ENCODE measurements around the gene MAMLD1. TPM values are rescaled to one million over a fixed set of nuclear protein-coding genes. Genes with fewer than 3 reads are reported as not detected.
A peak's percentile ranks its signal among the peaks of the same experiment; 100 is the strongest.

Gene MAMLD1
- polyA plus RNA-seq, 6 donors from 2014 or later, result 0.37 to 1.0 (median 0.75) TPM; not detected in 1

DNA sequence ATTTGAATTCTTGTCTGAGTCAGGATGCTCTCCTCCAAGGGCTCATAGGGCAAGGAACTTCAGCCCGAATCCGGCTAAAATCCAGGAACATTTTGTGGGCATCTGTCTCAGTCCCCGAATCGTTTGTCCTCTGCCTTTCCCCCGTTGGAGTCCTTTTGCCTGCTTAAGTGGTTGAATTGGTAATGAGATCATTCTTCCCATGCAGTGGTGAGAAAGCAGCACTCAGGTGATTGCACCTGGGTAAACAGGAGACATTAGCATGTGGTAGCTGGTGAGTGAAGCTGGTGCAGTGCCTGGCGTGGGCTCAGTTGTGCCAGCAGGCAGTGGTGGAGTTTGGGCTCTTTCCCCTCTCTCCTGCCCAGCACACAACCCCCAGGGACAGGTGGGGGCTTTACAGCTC lies 143.4 kb downstream of the MAMLD1 start:
- no peaks in the 10 kb centered on the region for H3K4me1 Mint-ChIP-seq
- H3K27me3 Mint-ChIP-seq, result peaks cover 0 to 20% (median 0%) of the 10 kb centered on the region in 3 donors
- no peak for DNase-seq
- no peak for ATAC-seq (ENCODE audit: low read depth in 2 of 2)
- no peak overlapping the region for H3K4me3 Mint-ChIP-seq
- no peaks in the 10 kb centered on the region for H3K36me3 Mint-ChIP-seq
- no peak overlapping the region for H3K27ac Mint-ChIP-seq
- H3K9me3 Mint-ChIP-seq, result no peaks in the 10 kb centered on the region

DNA sequence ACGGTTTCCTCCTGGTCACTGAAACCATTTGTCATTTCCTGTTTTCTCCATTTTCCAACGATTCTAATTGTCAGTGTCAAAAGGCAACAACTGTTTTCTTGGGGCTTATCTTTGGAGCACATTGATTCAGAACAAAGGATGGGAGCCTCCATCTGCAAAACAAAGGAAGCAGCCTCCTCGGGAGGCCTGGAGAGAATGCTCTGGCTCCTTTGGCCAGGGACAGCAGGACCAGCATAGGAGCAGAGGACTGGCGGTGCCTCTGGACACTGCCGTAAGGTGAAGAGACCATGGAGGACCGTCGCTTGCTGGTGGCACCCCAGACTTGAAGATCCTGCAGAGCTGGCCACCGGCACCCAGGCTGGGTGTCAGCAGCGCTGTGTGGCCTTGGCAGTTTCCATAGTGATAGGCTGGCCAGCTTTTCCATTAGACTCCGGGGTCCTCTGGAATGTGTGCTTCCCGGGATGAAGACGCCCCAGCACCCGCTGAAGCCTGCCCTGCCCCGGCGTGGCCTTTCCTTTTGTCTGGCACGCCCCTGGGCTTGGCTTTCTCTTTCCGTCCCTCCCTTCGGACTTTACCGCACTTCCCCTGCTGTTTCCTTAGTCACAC lies 144.2 kb downstream of the MAMLD1 start:
- no peaks in the 10 kb centered on the region for H3K4me1 Mint-ChIP-seq
- peaks cover 0 to 20% (median 0%) of the 10 kb centered on the region in 3 donors for H3K27me3 Mint-ChIP-seq
- DNase-seq, result no peak
- H3K4me3 Mint-ChIP-seq, result no peak overlapping the region
- peak overlapping the region in 1 of 6 donors; percentile 47 for H3K27ac Mint-ChIP-seq
- H3K9me3 Mint-ChIP-seq, result no peaks in the 10 kb centered on the region
- no peak for ATAC-seq (ENCODE audit: low read depth in 2 of 2)
- no peaks in the 10 kb centered on the region for H3K36me3 Mint-ChIP-seq

DNA sequence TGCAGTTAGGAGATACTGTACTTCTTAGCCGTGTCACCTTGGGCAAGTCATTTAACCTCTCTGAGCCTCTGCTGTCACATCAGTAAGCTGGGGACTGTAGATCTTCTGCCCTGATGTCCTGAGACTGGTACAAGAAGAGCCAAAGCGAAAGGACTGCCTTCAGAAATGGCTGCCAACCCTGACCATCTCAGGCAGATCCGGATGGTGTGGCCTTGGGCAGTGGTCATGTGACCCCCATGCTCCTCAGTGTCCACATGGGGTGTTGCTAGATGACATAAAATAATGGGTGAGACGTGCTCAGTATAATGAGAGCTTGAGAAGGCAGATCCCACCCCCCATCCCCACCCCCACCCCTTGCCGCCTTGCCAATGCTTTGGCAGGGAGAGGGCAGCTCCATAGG lies 144.9 kb downstream of the MAMLD1 start:
- H3K27ac Mint-ChIP-seq, result no peak overlapping the region
- no peaks in the 10 kb centered on the region for H3K4me1 Mint-ChIP-seq
- DNase-seq (no peak), ATAC-seq (ENCODE audit: low read depth in 2 of 2) (no peak)
- H3K36me3 Mint-ChIP-seq, result no peaks in the 10 kb centered on the region
- no peak overlapping the region for H3K4me3 Mint-ChIP-seq
- peaks cover 0 to 20% (median 0%) of the 10 kb centered on the region in 3 donors for H3K27me3 Mint-ChIP-seq
- no peaks in the 10 kb centered on the region for H3K9me3 Mint-ChIP-seq

DNA sequence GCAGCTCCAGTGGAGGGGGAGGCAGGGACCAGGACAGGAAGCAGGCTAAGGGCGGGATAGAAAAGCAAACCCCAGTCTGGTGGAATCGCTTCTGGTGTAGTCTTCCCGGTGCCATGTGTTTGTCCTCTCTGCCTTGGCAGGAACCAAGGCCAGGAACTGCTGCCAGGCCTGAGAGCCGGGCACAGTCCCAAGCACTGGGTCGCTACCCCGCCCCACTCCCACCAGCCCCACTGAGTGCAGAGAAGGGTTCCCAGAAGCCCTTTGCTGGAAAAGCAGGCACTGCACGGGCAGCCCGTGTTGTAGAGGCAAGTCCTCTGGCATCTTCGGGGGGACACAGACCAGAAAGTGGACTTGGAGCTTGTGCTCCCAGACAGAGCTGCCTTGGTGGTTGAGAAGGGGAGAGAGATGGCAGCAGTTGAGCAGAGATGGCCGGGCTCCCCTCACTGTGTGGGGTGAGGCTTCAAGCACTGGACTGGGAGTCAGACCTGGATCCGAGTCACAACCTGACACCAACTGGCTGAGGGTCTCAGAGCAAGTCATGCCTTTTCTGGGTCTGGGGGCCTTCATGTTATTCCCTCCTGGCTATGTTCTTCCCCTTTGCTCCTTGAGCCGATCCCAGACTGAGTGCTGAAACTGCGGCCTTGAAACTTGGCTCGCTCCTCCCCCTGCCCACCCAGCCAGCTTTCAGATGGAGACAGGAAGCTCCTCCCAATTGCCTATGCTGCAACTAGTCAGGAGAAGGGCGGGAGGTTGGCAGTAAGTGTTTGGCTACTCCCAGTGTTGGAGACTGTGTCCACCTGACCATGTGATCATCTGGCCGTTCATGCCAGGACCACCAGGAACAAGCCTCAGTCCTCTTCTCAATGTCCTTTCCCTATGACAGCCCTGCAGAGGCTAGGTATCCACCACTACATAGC lies 145.6 kb downstream of the MAMLD1 start:
- DNase-seq (no peak), ATAC-seq (ENCODE audit: low read depth in 2 of 2) (no peak)
- Mint-ChIP-seq H3K27me3 (peaks cover 0 to 20% (median 0%) of the 10 kb centered on the region in 3 donors), H3K9me3 (no peaks in the 10 kb centered on the region), H3K4me3 (no peak overlapping the region), H3K4me1 (no peaks in the 10 kb centered on the region), H3K36me3 (no peaks in the 10 kb centered on the region), H3K27ac (peak overlapping the region in 1 of 6 donors; percentile 86)

DNA sequence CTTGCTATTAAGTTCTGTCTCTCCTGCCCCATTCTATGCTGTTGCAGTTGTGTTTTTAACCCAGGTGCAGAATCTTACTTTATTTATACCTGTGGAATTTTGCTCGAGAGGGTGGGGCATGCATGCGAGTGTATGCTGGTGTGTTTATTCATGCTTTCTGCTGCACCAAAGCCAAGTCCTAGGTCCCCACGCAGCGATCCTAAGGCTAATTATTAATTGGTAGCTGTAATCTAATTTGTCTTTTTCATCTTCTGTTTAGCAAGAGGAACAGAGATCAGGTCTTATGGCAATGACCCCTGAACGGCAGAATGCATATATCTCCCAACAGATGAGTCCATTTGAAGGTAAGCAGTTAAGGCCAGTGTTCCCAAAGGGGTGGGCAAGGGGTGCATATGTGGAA lies 146.6 kb downstream of the MAMLD1 start:
- no peak for DNase-seq
- no peaks in the 10 kb centered on the region for H3K36me3 Mint-ChIP-seq
- no peak for ATAC-seq (ENCODE audit: low read depth in 2 of 2)
- H3K27ac Mint-ChIP-seq, result no peak overlapping the region
- H3K27me3 Mint-ChIP-seq, result peaks cover 0 to 16% (median under 1%) of the 10 kb centered on the region in 3 donors
- H3K4me3 Mint-ChIP-seq, result no peak overlapping the region
- H3K9me3 Mint-ChIP-seq, result no peaks in the 10 kb centered on the region
- H3K4me1 Mint-ChIP-seq, result no peaks in the 10 kb centered on the region

DNA sequence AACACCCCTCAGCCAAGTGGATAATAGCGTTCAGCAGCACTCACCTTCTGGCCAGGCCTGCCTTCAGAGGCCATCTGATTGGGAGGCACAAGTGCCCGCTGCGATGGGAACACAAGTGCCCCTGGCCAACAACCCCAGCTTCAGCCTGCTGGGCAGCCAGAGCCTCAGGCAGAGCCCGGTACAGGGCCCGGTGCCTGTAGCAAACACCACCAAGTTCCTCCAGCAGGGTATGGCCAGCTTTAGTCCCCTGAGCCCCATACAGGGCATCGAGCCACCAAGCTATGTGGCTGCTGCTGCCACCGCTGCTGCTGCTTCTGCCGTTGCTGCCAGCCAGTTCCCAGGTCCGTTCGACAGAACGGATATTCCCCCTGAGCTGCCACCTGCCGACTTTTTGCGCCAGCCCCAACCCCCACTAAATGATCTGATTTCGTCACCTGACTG lies 149.4 kb downstream of the MAMLD1 start:
- Mint-ChIP-seq H3K4me3 (no peak overlapping the region), H3K36me3 (no peaks in the 10 kb centered on the region), H3K4me1 (peaks cover 0 to 9% (median 0%) of the 10 kb centered on the region in 3 donors), H3K27ac (no peak overlapping the region), H3K27me3 (peaks cover 0 to 24% (median 21%) of the 10 kb centered on the region in 3 donors), H3K9me3 (peaks cover 0 to 1% (median 0%) of the 10 kb centered on the region in 7 donors)
- ATAC-seq (ENCODE audit: low read depth in 2 of 2) (no peak), DNase-seq (no peak)

DNA sequence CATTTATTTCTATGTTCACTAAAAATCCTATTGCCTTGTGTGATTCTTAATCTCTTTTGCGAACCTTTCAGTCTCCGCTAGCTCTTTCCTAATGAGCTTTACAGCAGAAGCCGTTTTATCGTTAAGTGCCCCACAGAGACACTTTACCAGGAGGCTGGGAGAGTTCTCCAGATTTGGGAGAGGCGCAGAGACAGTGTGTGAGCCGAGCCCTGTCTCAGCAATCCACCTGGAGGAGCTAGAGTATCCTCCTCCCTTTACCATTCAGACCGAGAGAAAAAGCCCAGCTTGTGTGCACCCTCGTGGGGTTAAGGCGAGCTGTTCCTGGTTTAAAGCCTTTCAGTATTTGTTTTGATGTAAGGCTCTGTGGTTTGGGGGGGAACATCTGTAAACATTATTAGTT lies 150.4 kb downstream of the MAMLD1 start:
- Mint-ChIP-seq H3K4me3 (no peak overlapping the region), H3K36me3 (no peaks in the 10 kb centered on the region), H3K9me3 (peaks cover 0 to 1% (median 0%) of the 10 kb centered on the region in 7 donors), H3K27ac (no peak overlapping the region), H3K4me1 (peaks cover 0 to 9% (median 0%) of the 10 kb centered on the region in 3 donors), H3K27me3 (peaks cover 0 to 31% (median 21%) of the 10 kb centered on the region in 3 donors)
- DNase-seq (no peak), ATAC-seq (ENCODE audit: low read depth in 2 of 2) (no peak)

DNA sequence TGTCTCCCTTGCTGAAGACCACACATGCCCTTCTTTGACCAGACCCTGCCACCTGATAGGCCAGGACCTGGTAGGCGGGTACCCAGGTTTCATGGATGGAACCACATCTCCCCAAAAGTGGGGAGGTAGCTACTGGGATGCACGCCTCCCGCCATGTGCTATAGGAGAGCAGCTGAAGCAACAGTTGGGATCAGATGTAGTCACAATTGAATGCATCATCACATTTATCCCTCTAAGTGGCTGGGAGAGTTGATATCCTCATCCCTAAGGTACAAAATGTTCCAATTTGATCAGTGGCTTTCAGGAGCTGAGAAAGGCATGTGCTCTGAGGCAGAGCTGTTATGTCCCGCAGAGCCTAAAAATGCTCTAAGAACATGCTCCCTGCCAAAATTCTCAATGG lies 151.3 kb downstream of the MAMLD1 start:
- Mint-ChIP-seq H3K9me3 (peaks cover 0 to 1% (median 0%) of the 10 kb centered on the region in 7 donors), H3K27me3 (peaks cover 0 to 31% (median 21%) of the 10 kb centered on the region in 3 donors), H3K4me1 (peaks cover 0 to 9% (median 0%) of the 10 kb centered on the region in 3 donors), H3K36me3 (no peaks in the 10 kb centered on the region), H3K4me3 (no peak overlapping the region), H3K27ac (no peak overlapping the region)
- DNase-seq (no peak), ATAC-seq (ENCODE audit: low read depth in 2 of 2) (no peak)

DNA sequence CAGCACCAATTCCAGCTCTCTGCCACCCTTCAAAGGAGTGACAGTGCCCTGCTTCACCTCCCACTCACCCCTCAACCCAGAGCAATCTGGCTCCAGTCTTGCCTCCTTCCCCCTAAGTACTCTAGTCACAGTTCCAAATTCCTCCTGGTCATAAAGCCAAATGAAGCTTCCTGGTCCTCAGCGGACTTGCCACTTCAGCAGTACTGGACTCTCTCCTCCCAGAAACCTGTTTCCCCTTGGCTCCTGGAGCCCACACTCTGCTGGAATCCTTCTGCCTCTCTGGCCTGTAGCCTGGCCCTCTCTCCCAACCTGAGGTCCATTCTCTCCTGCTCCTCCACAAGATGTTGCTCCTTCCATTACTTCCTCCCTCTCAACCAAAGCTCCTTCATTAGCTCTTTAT lies 152.7 kb downstream of the MAMLD1 start:
- Mint-ChIP-seq H3K4me1 (peaks cover 0 to 9% (median 0%) of the 10 kb centered on the region in 3 donors), H3K36me3 (no peaks in the 10 kb centered on the region), H3K27ac (peak overlapping the region in 1 of 6 donors; percentile 6), H3K9me3 (peaks cover 0 to 1% (median 0%) of the 10 kb centered on the region in 7 donors), H3K27me3 (peaks cover 0 to 31% (median 21%) of the 10 kb centered on the region in 3 donors), H3K4me3 (peak overlapping the region in 1 of 8 donors; percentile 22)
- ATAC-seq (ENCODE audit: low read depth in 2 of 2) (no peak), DNase-seq (no peak)

DNA sequence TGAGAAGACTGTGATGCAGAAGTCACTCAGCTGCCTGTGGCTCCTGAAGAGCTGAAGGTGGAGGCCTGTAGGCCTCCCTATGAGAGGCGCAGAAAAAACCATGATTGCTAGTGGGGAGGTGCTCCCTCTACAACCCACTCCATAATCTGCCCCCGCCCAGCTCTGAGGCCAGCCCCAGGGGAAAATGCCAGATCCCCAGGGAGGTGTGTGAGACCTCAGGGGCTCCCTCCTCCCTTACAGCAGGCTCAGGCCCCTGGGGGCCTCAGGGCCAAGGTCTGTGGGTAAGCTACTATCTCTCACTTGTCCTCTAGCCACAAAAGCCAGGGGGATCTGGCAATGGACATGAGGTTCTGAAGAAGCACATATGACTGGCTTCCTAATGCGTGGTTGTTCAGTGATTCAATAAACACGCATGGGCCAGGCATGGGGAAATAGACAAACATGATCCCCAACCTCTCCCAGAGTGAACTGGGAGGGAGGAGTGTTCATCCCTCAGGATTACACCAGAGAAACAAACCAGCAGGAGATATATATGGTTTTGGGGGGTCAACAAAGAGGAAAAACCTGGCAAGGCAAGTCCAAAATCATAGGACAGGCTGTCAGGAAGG lies 154.3 kb downstream of the MAMLD1 start:
- Mint-ChIP-seq H3K36me3 (no peaks in the 10 kb centered on the region), H3K4me3 (no peak overlapping the region), H3K27me3 (peaks cover 0 to 31% (median 21%) of the 10 kb centered on the region in 3 donors), H3K9me3 (peaks cover 0 to 1% (median 0%) of the 10 kb centered on the region in 7 donors), H3K27ac (no peak overlapping the region), H3K4me1 (peaks cover 0 to 9% (median 0%) of the 10 kb centered on the region in 3 donors)
- no peak for ATAC-seq (ENCODE audit: low read depth in 2 of 2)
- no peak for DNase-seq

DNA sequence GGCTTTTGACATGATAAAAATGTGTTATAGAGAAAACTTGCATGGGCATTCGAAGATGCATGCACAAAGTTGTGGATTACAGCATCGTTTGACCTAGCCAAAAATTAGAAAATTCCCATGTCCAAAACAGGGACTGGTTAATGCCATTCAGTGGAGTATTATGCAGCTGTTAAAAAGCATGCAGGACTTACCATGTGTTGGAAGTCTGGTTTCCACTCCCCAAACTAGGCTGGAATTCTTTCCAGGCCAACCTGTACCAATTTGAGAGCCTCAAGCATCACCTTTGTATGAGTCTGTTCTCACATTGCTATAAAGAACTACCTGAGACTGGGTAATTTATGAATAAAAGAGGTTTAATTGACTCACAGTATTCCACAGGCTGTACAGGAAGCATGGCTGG lies 159.4 kb downstream of the MAMLD1 start:
- no peaks in the 10 kb centered on the region for H3K9me3 Mint-ChIP-seq
- H3K4me3 Mint-ChIP-seq, result no peak overlapping the region
- H3K4me1 Mint-ChIP-seq, result no peaks in the 10 kb centered on the region
- DNase-seq (no peak), ATAC-seq (ENCODE audit: low read depth in 2 of 2) (no peak)
- no peaks in the 10 kb centered on the region for H3K36me3 Mint-ChIP-seq
- H3K27ac Mint-ChIP-seq, result no peak overlapping the region
- H3K27me3 Mint-ChIP-seq, result peaks cover 0 to 15% (median 5%) of the 10 kb centered on the region in 3 donors

DNA sequence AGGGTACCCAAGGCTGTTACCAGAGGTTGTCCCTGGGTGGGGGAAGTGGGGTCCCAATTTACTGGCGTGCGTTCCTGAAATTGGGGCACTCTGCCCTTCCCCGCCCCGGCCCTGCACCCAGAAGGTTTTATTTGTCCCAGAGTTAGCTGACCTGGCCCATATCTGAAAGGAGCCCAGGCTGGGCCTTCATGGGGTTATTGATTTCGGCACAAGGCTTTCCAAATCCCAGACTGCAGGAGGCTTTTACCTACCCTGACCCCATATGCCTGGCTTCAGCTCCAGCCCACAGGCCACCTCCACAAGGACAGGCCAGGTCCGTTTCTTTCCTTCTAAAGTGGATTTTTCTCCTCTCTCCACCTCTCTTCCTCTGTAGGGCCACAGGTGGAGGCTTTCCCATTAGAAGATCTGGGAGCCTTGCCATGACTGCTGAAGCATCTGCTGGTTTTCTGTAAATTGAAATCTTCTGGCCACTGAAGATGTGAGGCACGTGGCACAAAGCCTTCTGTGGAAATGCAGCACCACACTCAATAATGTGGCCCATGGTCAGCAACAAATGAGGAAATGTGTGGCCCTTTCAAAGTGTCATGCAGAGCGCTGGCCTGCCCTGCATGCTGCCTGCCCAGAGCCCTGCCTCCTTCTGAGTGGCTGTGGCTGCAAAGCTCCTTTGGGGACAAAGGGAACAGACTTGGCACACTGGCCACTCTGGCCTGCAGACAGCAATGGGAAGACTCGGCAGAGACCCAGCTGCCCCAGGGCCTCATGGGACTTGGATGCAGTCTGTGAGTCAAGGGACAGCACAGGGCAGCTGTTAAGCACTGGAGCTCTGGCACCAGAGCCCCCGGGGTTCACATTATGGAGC lies 162.2 kb downstream of the MAMLD1 start:
- Mint-ChIP-seq H3K27ac (no peak overlapping the region), H3K4me3 (no peak overlapping the region), H3K9me3 (peaks cover 0 to 2% (median 0%) of the 10 kb centered on the region in 7 donors), H3K27me3 (peaks cover 0 to 8% (median 5%) of the 10 kb centered on the region in 3 donors), H3K36me3 (no peaks in the 10 kb centered on the region), H3K4me1 (no peaks in the 10 kb centered on the region)
- no peak for DNase-seq
- ATAC-seq (ENCODE audit: low read depth in 2 of 2), result no peak

DNA sequence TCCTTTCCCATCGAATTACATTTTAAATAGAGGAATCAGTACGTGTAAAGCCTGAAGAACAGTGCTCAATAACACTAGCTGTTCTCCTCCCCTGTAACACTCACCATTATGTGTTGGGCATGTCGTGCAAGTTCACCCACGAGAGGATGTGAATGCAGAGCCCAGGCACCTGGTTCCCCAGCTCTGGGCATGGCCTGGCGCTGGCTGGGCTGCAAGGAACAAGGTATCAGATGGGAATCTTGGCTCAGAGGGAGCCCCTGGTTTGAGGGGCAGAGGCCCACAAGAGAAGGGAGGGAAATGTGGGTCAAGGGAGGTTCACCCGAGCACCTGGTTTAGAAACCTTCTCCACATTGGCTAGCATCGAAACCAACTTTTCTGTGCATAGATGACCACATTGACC lies 163.6 kb downstream of the MAMLD1 start:
- Mint-ChIP-seq H3K27ac (no peak overlapping the region), H3K36me3 (no peaks in the 10 kb centered on the region), H3K9me3 (peaks cover 0 to 2% (median 0%) of the 10 kb centered on the region in 7 donors), H3K4me1 (no peaks in the 10 kb centered on the region), H3K4me3 (no peak overlapping the region), H3K27me3 (peaks cover 0 to 8% (median 5%) of the 10 kb centered on the region in 3 donors)
- DNase-seq (no peak), ATAC-seq (ENCODE audit: low read depth in 2 of 2) (no peak)

Data from naive B cell (primary cell).